HT1080 (cell line): ENCODE results near the gene GSTP1. TPM values are rescaled to one million over a fixed set of nuclear protein-coding genes. Genes with fewer than 3 reads are reported as not detected.
"Not testable (repeated sequence)": the region's sequence is repeated elsewhere in the genome, so short reads cannot be mapped to it uniquely, and the experiment has no call there.

ENCODE experiments used
- DNase-seq: peaks from one replicate; pipeline ENCODE4 v3.0.0-alpha.2; 2015; ENCODE audit warnings: low read depth
- total RNA-seq: library from RNA; depleted of rRNA; stranded (reverse); fragments of >200 nt; shearing (Covaris generic); gene quantifications from 2 replicates; pipeline ENCODE4 v1.2.3, GENCODE V29; 2014

GSTP1 gene
- total RNA-seq, 1 experiment from 2014 or later: 904 TPM

DNA sequence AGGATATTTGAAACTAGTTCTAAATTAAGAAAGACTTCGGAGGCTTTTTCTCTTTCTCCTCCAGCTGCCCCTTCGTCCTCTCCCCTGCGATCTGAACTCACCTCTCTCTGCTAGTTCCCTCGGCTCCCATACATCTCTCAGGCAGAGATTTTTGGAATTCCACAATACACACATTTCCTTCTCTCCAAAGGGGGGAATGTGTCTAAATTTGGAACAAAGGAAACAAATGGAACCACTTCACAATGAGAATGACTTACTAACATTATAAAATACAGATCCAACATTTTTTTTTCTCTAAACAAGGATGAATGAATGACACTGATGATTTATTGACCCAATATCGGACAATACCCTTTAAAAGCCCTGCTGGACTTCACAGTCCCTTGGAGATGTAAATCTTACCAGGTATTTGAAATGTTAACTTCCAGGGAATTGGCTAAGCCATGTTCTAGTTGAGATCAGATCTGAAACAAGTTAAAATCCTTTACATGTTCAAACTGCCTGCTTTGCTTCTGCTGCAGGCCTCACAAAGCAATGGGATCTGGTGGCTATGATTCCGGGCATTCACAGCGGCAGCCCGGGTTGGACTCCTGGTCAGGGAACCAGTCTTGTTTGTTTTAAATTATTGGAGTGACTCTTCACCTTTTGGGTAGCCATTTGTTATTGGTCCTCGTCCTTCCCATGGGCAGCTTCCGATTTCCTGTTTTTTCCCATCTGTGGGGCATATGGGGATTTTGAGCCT is 20.5 kb upstream of the GSTP1 start:
- DNase-seq: no peak

DNA sequence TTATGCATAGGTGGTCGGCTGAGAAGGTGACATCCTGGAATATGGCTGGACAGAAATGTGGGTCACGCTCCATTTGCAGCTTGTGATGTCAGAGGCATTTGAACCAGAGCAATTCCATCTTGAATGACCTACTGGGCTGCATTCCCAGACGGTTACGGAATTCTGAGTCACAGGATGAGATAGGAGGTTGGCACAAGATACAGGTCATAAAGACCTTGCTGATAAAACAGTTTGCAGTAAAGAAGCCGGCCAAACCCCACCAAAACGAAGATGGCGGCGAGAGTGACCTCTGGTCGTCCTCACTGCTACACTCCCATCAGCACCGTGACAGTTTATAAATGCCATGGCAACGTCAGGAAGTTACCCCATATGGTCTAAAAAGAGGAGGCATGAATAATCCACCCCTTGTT is 19.9 kb upstream of the GSTP1 start:
- peak; percentile 81 for DNase-seq

DNA sequence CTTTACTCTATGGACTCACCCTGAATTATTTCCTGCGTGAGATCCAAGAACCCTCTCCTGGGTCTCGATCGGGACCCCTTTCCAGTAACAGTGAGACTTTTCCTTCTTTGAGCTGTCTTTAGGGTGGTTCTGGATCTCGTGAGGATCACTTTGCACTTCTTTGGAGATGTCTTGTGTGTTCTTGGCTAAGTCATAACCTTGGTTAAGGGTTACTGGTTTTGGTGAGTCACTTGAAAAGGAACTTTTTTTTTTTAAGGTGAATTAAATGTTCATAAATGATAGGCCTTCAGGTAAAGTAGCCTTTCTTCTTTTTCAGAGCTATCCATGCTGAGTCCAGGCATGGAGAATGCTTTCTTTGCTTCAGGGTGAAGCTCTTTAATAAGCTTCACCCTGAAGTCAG is 19.4 kb upstream of the GSTP1 start:
- DNase-seq: no peak

DNA sequence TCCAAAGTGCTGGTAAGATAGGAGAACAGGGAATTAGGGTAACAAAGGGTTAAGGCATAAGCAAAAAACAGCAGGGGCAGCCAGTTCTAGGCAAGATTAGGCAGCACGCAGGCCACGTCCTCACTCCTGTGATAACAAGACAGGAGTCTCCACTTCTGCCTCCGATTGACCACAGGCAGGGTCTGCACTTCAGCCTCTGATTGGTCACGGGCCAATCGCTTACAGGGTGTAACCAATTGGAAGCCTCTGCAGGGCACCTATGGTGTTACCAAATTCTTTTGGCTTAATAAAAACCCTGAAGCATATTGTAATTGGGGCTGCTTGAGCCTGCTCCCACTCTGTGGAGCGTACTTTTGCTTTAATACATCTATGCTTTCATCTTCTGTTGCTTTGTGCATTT is 12.2 kb upstream of the GSTP1 start:
- DNase-seq: no peak

DNA sequence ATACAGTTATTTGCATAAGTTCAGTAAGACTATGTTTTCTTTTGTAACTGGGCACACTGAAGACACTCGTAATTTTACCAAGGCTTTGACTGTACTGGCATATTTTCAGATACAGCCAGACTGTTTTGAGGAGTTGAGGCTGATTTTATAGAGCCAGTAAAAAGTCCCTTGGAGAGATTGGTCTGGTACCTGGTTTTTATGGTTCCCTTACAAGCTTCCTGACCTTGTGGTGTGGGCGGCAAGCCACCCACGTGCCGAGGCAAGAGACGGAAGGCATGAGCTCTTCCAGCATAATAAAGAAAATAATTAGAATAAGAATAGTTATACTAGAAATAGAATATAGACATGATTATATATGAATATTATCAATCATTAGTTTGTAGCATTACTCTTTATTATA is 11.3 kb upstream of the GSTP1 start:
- no peak for DNase-seq

DNA sequence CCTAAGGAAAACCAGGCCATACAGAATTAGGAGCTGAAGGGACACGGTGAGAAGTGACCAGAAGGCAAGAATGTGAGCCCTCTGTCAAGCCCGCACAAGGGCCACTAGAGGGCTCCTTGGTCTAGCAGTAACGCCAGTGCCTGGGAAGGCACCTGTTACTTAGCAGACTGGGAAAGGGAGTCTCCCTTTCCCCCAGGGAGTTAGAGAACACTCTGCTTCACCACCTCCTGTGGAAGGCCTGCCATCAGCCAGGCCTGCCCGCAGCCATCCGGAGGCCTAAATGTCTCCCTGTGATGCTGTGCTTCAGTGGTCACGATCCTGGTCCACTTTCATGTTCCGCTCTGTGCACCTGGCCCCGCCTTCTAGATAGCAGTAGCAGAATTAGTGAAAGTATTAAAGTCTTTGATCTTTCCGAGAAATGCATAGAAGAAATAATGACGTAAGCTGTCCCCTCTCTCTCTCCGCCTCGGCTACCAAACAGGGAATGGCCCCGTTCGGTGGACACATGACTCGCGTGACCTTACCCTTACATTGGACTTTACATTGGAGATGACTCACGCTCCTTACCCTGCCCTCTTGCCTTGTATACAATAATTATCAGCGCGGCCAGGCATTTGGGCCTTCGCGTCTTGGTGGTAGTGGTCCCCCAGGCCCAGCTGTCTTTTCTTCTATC is 10.7 kb upstream of the GSTP1 start:
- DNase-seq: peak; percentile 32

DNA sequence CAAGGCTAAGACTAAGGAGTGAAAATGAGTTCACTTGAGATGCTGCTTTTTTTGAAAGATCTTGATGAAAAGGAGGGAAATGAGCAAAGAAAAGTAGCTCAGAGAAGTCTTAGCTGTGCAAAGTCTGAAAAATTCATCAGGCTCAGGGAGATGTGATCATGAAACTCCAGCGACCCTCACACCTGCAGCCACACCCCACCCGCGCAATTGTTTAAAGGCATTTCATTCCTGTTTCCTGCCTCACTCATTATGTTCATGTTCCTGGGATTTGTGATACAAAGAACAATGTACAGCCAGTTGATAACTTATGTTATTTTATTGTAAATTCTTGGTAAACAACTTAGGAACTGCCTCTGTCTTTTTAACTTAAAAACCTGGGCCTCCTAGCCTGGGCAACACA is 8.7 kb upstream of the GSTP1 start:
- DNase-seq: no peak

DNA sequence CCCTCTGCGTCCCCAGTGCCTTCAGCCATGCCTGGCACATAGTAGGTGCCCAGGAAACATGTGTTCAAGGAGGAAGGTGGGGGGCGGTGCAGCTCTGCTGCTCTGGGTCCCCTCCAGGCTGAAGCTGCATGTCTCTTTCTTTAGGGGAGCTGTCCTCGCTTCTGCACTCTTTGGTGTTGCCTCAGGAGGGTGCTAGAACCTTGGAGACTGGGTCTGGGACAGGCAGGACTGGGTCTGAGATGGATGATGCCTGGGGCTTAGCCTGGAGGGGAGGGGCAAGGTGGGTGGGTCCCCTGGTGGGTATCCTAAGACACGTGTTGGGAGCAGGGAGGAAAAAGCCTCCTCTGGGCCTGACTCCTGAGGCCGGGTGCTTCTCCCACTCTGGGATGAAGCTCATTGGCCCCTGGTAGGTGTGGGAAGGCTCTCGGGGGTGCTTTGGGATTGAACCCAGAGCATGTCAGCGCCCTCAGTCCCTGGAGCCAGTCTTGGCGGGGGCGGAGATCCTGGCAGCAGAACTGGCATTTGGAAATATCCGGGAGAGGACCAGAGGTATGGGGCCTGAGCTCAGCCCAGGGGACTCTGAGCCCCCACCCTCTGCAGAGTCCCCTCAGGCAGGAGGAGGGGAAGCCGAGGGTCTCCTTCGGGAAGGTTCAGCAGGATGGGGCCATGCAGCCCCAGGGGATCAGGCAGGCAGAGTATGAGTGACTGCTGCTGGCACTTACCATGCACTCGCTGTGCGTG is 6.7 kb upstream of the GSTP1 start:
- DNase-seq: no peak

DNA sequence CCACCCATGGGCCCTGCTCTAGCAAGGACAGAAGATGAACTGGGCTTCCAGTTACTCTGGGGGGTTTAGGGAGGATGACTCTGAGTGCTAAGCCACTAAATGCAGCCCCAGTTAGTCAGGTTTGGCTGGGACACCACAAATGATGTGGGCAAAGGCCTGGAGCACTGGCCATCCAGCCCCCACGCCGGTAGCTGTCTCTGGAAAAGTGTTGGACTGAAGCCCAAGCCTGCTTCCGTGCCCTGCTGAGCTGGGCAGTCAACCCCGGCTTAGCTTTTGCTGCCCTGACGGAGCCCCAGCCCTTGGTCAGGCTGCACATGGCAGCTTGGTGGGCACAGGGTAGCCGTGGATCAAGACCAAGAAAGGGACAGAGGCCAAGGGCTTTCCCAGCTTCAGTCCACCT is 5.7 kb upstream of the GSTP1 start:
- DNase-seq: no peak

DNA sequence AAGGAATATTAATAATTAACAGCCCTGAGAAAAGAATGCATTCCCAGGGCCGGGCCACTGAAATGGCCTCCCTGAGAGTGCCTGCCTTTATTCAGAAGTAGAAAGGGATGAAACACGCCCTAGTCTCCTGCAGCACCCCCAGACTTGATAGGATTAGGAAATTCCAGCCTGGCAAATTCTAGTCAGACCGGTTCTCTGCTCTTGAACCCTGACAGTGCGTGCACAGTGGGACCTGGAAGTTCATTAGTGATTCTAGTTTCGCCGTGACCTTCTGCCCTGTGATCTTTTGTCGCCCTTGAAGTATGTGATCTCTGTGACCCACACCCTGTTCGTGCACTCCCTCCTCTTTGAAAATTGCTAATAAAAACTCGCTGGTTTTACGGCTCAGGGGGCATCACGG is 2.1 kb upstream of the GSTP1 start:
- no peak for DNase-seq

DNA sequence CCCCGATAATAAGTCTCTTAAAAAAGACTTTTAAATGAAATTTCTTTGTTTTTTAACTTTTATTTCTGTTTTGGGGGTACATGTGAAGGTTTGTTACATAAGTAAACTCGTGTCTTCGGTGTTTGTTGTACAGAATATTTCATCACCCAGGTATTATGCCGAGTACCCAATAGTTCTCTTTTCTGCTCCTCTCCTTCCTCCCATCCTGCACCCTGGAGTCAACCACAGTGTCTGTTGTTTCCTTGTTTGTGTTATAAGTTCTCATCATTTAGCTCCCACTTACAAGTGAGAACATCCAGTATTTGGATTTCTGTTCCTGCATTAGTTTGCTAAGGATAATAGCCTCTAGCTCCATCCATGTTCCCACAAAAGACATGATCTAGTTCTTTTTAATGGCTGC is 1.6 kb upstream of the GSTP1 start:
- DNase-seq: no peak

DNA sequence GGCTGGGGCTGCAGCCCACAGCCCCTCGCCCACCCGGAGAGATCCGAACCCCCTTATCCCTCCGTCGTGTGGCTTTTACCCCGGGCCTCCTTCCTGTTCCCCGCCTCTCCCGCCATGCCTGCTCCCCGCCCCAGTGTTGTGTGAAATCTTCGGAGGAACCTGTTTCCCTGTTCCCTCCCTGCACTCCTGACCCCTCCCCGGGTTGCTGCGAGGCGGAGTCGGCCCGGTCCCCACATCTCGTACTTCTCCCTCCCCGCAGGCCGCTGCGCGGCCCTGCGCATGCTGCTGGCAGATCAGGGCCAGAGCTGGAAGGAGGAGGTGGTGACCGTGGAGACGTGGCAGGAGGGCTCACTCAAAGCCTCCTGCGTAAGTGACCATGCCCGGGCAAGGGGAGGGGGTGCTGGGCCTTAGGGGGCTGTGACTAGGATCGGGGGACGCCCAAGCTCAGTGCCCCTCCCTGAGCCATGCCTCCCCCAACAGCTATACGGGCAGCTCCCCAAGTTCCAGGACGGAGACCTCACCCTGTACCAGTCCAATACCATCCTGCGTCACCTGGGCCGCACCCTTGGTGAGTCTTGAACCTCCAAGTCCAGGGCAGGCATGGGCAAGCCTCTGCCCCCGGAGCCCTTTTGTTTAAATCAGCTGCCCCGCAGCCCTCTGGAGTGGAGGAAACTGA is 731 bp downstream of the GSTP1 start:
- no peak for DNase-seq

DNA sequence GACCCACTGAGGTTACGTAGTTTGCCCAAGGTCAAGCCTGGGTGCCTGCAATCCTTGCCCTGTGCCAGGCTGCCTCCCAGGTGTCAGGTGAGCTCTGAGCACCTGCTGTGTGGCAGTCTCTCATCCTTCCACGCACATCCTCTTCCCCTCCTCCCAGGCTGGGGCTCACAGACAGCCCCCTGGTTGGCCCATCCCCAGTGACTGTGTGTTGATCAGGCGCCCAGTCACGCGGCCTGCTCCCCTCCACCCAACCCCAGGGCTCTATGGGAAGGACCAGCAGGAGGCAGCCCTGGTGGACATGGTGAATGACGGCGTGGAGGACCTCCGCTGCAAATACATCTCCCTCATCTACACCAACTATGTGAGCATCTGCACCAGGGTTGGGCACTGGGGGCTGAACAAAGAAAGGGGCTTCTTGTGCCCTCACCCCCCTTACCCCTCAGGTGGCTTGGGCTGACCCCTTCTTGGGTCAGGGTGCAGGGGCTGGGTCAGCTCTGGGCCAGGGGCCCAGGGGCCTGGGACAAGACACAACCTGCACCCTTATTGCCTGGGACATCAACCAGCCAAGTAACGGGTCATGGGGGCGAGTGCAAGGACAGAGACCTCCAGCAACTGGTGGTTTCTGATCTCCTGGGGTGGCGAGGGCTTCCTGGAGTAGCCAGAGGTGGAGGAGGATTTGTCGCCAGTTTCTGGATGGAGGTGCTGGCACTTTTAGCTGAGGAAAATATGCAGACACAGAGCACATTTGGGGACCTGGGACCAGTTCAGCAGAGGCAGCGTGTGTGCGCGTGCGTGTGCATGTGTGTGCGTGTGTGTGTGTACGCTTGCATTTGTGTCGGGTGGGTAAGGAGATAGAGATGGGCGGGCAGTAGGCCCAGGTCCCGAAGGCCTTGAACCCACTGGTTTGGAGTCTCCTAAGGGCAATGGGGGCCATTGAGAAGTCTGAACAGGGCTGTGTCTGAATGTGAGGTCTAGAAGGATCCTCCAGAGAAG is 1.6 kb downstream of the GSTP1 start:
- DNase-seq: no peak

DNA sequence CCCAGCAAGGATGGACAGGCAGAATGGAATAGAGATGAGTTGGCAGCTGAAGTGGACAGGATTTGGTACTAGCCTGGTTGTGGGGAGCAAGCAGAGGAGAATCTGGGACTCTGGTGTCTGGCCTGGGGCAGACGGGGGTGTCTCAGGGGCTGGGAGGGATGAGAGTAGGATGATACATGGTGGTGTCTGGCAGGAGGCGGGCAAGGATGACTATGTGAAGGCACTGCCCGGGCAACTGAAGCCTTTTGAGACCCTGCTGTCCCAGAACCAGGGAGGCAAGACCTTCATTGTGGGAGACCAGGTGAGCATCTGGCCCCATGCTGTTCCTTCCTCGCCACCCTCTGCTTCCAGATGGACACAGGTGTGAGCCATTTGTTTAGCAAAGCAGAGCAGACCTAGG is 2.3 kb downstream of the GSTP1 start:
- DNase-seq: no peak

DNA sequence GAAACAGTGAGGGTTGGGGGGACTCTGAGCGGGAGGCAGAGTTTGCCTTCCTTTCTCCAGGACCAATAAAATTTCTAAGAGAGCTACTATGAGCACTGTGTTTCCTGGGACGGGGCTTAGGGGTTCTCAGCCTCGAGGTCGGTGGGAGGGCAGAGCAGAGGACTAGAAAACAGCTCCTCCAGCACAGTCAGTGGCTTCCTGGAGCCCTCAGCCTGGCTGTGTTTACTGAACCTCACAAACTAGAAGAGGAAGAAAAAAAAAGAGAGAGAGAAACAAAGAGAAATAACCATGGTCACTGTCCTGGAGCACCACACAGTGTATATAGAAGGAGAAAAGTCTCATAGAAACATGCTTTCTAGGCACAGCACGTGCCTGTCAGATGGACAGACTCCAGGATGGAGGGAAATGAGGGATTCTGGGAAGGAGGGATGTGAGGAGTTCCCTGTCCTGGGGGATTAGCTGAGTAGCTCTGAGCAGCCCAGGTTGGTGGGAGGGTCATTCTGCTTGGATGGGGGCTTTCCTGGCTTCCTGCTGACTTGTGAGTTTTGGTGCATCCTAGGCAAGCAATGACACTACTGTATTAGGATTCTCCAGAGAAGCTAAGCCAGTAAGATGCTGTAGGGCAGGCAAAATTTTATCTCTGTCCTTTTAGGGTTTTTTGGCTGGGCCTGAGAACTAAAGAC is 3.1 kb downstream of the GSTP1 start:
- no peak for DNase-seq

DNA sequence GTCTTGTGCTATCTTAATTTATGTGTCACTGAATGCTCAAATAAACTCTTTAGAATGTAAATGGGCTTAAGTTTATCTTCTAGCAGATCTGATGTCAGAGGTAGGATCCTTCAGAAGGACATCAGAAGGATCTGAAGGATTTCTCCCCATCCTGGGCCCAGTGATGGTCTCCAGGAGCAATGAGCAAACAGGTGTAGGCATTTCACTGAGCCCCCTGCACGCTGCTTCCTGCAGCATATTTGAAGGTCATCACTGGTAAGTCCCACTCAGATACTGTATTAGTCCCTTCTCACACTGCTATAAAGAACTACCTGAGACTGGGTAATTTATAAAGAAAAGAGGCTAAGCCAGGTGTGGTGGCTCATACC is 4.5 kb downstream of the GSTP1 start:
- no peak for DNase-seq

DNA sequence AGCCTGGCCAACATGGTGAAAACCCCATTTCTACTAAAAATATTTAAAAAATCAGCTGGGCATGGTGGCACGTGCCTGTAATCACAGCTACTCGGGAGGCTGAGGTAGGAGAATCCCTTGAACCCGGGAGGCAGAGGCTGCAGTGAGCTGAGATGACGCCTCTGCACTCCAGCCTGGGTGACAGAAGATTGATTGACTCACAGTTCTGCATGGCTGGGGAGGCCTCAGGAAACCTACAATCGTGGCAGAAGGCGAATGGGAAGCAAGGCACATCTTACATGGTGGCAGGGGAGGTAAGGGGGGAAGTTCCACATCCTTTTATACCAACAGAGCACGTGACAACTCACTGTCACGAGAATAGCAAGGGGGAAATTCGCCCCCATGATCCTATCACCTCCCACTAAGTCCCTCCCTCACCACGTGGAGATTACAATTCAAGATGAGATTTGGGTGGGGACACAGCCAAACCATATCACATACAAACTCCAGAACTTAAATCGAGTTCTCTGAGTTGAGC is 5.3 kb downstream of the GSTP1 start:
- not testable (repeated sequence) for DNase-seq

DNA sequence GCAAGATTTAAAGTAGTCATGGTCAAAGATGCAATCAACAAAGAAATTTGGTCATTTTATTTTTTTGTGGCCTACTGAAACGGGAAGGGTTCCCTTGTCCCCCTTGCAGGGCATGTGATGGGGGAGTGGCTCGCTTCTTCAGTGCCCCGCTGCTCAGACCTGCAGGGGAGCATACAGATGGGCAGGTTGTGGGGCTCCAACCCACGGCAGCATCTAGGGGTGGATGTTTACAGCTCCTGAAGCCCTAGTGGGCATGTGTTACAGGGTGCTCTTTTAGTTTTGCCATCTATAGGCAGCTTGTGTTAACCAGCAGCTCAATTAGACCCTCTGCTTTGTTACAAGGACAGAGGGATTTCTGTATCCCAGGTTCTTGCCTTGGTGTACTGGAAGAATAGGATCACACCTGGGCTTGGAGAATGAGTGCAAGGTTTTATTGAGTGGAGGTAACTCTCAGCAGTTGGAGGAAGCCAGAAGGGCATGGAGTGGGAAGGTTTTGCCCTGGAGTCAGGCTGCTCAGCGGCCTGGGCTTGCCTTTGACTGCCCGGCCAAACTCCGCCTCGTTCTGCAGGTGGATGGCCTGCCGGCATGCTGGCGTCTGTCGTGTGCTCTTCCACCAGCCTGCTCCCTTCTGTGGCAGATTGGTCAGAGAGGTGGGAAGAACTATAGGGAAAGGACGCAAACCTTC is 9.4 kb downstream of the GSTP1 start:
- DNase-seq: no peak

DNA sequence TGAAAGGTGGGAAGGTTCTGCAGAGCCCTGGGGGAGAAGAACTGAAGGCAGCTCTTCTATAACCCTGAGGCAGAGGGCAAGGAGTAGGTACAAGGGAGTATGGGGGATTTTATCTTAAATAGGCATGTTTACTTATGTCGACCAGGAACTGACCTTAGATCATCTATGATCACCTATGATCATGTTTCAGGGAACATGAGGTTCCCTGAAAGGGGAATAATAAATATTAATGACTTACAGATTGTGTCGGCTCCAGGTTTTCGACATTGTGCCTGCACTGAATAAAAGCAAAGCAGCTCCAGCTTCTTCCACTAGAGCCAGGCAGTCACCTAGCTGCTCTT is 9.9 kb downstream of the GSTP1 start:
- DNase-seq: no peak

DNA sequence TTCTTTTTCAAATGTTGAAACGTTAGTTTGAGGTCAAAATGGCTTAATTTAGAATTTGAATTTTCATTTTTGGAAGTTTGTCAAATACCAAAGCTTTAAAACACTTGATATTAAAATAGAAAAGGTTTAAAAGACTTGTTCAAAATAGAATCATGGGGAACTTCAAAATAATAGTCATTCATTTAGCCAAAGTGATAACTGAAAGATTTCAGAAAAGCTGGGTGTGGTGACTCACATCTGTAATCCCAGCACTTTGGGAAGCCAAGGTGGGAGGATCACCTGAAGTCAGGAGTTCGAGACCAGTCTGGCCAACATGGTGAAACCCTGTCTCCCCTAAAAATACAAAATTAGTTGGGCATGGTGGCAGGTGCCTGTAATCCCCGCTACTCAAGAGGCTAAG is 10.9 kb downstream of the GSTP1 start:
- no peak for DNase-seq
